ENCODE measurements around the gene RIMS4. TPM values are rescaled to one million over a fixed set of nuclear protein-coding genes. Genes with fewer than 3 reads are reported as not detected.

RIMS4 gene
- total and polyA plus RNA-seq, 10 of the 15 experiments (the other 5 are each of a cell fraction or from before 2014, with no cell fraction given), result under 0.01 to 0.07 (median 0.05) TPM; not detected in 5

- DNase-seq (ENCODE audit: low read depth, low spot score), result no peak
- WGBS (ENCODE audit: insufficient coverage, insufficient replicate concordance, low lambda C conversion rate, missing lambda C conversion rate), result 45% methylated on average over 14 of the region's 14 CpGs
- no peak for FAIRE-seq
- ChIA-PET POLR2A (no interaction called here), CTCF (no interaction called here), SMC1A (ENCODE audit: uncharacterized antibody, unreplicated experiment) (no interaction called here), RAD21 (ENCODE audit: unreplicated experiment) (no interaction called here)
- H3K4me1 ChIP-seq (ENCODE audit: control insufficient read depth, insufficient read depth, low read length), result no peaks in the 10 kb centered on the region
- no peak overlapping the region for H3K4me3 ChIP-seq
- H3K27ac ChIP-seq (ENCODE audit: control insufficient read depth, insufficient read depth), result no peak overlapping the region
- no TSS peak for BruUV-seq (replicated peaks)
- intact Hi-C loops (cut with micrococcal nuclease; ENCODE audit: unreplicated experiment) (no loop called here), in situ Hi-C loops (cut with MboI) (loop anchor here (10.0 kb wide), 1 partner anchor 122 kb away; no protein-coding TSS in a partner anchor)
- no peaks in the 10 kb centered on the region; the same call in 1 of the 2 replicates for H4K20me1 ChIP-seq (ENCODE audit: control insufficient read depth, insufficient read depth)
- H2AFZ ChIP-seq (ENCODE audit: control insufficient read depth, low read depth, low read length), result no peak overlapping the region
- peaks cover 1% of the 10 kb centered on the region; the same call in 1 of the 3 replicates for H3K9me3 ChIP-seq (replicated peaks; ENCODE audit: control insufficient read depth, insufficient read depth, low read length)
- H3K27me3 ChIP-seq (replicated peaks in 1 of 2; ENCODE audit: control insufficient read depth in 2 of 2, insufficient read depth in 2 of 2, low read length in 1 of 2), result peaks cover 3 to 14% of the 10 kb centered on the region in 2 experiments; a peak in 3 of 4 replicates
- no peak overlapping the region for H3K9ac ChIP-seq (ENCODE audit: control insufficient read depth, insufficient read depth, low read length)
- H3K4me2 ChIP-seq (ENCODE audit: control insufficient read depth, insufficient read depth), result no peak overlapping the region
- ATAC-seq, result no peak
- no peaks in the 10 kb centered on the region for H3K36me3 ChIP-seq (ENCODE audit: control insufficient read depth in 2 of 2, insufficient read depth in 2 of 2, low read length in 1 of 2)
- no peaks in the 10 kb centered on the region for H3K79me2 ChIP-seq (ENCODE audit: control insufficient read depth, insufficient read depth, low read length)
- TF ChIP-seq PAX8 (IDR thresholded peaks at IDR 0.05) (no peak), BCLAF1 (IDR thresholded peaks at IDR 0.05) (no peak), ZNF384 (IDR thresholded peaks at IDR 0.05; ENCODE audit: borderline replicate concordance, low read depth, low read length) (no peak), EED (IDR thresholded peaks at IDR 0.05; ENCODE audit: low read depth) (no peak), IRF5 (IDR thresholded peaks at IDR 0.05; ENCODE audit: borderline replicate concordance) (no peak), SPI1 (IDR thresholded peaks at IDR 0.05; ENCODE audit: borderline replicate concordance, insufficient read depth, low read depth, low read length) (no peak), ZNF24 (IDR thresholded peaks at IDR 0.05) (no peak), SUPT20H (IDR thresholded peaks at IDR 0.05; ENCODE audit: borderline replicate concordance, control insufficient read depth, low read depth, low read length) (no peak), STAT1 (conservative IDR thresholded peaks at IDR 0.05) (no peak)
- TF ChIP-seq, protein P1, sequence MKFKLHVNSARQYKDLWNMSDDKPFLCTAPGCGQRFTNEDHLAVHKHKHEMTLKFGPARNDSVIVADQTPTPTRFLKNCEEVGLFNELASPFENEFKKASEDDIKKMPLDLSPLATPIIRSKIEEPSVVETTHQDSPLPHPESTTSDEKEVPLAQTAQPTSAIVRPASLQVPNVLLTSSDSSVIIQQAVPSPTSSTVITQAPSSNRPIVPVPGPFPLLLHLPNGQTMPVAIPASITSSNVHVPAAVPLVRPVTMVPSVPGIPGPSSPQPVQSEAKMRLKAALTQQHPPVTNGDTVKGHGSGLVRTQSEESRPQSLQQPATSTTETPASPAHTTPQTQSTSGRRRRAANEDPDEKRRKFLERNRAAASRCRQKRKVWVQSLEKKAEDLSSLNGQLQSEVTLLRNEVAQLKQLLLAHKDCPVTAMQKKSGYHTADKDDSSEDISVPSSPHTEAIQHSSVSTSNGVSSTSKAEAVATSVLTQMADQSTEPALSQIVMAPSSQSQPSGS (IDR thresholded peaks at IDR 0.05; ENCODE audit: low read length), result no peak
Measured at GRCh38 chr20:44742304-44743079, 67.9 kb downstream of the RIMS4 start.
